ENCODE measurements around the gene RPL15.

- TF ChIP-seq EP300 (IDR thresholded peaks at IDR 0.05), result no peak
- TF ChIP-seq, protein P1, sequence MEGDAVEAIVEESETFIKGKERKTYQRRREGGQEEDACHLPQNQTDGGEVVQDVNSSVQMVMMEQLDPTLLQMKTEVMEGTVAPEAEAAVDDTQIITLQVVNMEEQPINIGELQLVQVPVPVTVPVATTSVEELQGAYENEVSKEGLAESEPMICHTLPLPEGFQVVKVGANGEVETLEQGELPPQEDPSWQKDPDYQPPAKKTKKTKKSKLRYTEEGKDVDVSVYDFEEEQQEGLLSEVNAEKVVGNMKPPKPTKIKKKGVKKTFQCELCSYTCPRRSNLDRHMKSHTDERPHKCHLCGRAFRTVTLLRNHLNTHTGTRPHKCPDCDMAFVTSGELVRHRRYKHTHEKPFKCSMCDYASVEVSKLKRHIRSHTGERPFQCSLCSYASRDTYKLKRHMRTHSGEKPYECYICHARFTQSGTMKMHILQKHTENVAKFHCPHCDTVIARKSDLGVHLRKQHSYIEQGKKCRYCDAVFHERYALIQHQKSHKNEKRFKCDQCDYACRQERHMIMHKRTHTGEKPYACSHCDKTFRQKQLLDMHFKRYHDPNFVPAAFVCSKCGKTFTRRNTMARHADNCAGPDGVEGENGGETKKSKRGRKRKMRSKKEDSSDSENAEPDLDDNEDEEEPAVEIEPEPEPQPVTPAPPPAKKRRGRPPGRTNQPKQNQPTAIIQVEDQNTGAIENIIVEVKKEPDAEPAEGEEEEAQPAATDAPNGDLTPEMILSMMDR (IDR thresholded peaks at IDR 0.05), result no peak
- TF ChIP-seq POLR2A (IDR thresholded peaks at IDR 0.05), result no peak
- TF ChIP-seq POLR2AphosphoS5 (IDR thresholded peaks at IDR 0.05), result no peak
Measured at GRCh38 chr3:23964537-23965235, 47.8 kb downstream of the RPL15 start.
